ENCODE measurements around the gene TRABD2B.

- TF ChIP-seq CTCF (IDR thresholded peaks at IDR 0.05) (no peak), POLR2A (IDR thresholded peaks at IDR 0.05) (no peak), POLR2AphosphoS5 (IDR thresholded peaks at IDR 0.05) (no peak)
Measured at GRCh38 chr1:47856996-47857395, 140.2 kb downstream of the TRABD2B start.

Measured in breast epithelium (tissue), 3 donors.